Measurements from ENCODE around the gene CCT8L2.

- TF ChIP-seq POLR2A (IDR thresholded peaks at IDR 0.05; ENCODE audit: low read depth, low read length) (no peak), POLR2AphosphoS5 (IDR thresholded peaks at IDR 0.05; ENCODE audit: low read depth, low read length) (no peak)
Measured at GRCh38 chr22:16601437-16602223, 9.0 kb upstream of the CCT8L2 start.

All from GM12892 (cell line).